ENCODE data around the gene MAOB.

DNA sequence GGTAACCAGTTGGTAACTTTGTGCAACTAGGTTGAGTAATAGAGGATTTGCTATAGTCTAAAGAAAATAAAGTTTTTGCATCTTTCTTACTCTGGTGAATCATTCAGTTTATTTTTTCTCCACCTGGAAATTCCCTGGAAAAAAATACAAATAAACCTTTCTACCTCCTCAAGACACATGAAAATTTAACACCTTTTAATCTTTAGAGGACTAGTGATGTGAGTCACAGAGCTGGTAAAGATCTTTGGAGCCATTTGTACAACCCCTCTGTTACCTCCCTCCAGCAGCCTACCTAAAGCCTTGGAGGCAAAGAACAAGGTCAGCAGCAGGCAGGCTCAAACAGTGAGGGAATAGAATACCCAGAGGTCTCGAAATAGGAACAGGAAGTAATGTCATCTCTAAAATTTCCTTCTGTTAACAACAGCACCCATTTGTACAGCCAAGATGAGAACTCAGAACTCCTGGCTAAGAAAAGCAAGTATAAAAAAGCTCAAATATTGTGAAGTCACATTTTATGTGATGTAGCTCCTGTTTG lies 10.2 kb upstream of the MAOB start:
- TF ChIP-seq, protein P1, sequence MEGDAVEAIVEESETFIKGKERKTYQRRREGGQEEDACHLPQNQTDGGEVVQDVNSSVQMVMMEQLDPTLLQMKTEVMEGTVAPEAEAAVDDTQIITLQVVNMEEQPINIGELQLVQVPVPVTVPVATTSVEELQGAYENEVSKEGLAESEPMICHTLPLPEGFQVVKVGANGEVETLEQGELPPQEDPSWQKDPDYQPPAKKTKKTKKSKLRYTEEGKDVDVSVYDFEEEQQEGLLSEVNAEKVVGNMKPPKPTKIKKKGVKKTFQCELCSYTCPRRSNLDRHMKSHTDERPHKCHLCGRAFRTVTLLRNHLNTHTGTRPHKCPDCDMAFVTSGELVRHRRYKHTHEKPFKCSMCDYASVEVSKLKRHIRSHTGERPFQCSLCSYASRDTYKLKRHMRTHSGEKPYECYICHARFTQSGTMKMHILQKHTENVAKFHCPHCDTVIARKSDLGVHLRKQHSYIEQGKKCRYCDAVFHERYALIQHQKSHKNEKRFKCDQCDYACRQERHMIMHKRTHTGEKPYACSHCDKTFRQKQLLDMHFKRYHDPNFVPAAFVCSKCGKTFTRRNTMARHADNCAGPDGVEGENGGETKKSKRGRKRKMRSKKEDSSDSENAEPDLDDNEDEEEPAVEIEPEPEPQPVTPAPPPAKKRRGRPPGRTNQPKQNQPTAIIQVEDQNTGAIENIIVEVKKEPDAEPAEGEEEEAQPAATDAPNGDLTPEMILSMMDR (IDR thresholded peaks at IDR 0.05): no peak
- TF ChIP-seq POLR2A (IDR thresholded peaks at IDR 0.05): no peak
